ENCODE results near the gene JAZF1.

JAZF1 gene

GRCh38 chr7:27810186-27810585 is 370.4 kb downstream of the JAZF1 start:
- TF ChIP-seq CTCF (IDR thresholded peaks at IDR 0.05; ENCODE audit: insufficient read depth, missing control alignments) = no peak
- no peak for FAIRE-seq
- no peak for DNase-seq (ENCODE audit: insufficient read length, low spot score)

- TF ChIP-seq CTCF (IDR thresholded peaks at IDR 0.05; ENCODE audit: insufficient read depth, missing control alignments) = no peak
- DNase-seq (ENCODE audit: insufficient read length, low spot score) = no peak
- no peak for FAIRE-seq
Measured at GRCh38 chr7:27808626-27809025, 372.0 kb downstream of the JAZF1 start.

GRCh38 chr7:27804139-27804538 is 376.5 kb downstream of the JAZF1 start:
- TF ChIP-seq CTCF (IDR thresholded peaks at IDR 0.05; ENCODE audit: insufficient read depth, missing control alignments) = no peak
- DNase-seq (ENCODE audit: insufficient read length, low spot score) (no peak), FAIRE-seq (peak; percentile 77)

GRCh38 chr7:27802999-27803398 is 377.6 kb downstream of the JAZF1 start:
- DNase-seq (ENCODE audit: insufficient read length, low spot score) = no peak
- FAIRE-seq = no peak

GRCh38 chr7:27799212-27799611 is 381.4 kb downstream of the JAZF1 start:
- no peak for TF ChIP-seq CTCF (IDR thresholded peaks at IDR 0.05; ENCODE audit: insufficient read depth, missing control alignments)
- DNase-seq (ENCODE audit: insufficient read length, low spot score) = no peak
- FAIRE-seq = no peak

More at GRCh38 chr7:27802999-27803398, 377.6 kb downstream of the JAZF1 start:
- TF ChIP-seq CTCF (IDR thresholded peaks at IDR 0.05; ENCODE audit: insufficient read depth, missing control alignments) = no peak

GRCh38 chr7:27795977-27796376 is 384.6 kb downstream of the JAZF1 start:
- FAIRE-seq (no peak), DNase-seq (ENCODE audit: insufficient read length, low spot score) (no peak)
- TF ChIP-seq CTCF (IDR thresholded peaks at IDR 0.05; ENCODE audit: insufficient read depth, missing control alignments) = no peak

GRCh38 chr7:27793780-27794179 is 386.8 kb downstream of the JAZF1 start:
- FAIRE-seq (no peak), DNase-seq (ENCODE audit: insufficient read length, low spot score) (no peak)
- TF ChIP-seq CTCF (IDR thresholded peaks at IDR 0.05; ENCODE audit: insufficient read depth, missing control alignments) = no peak
